SK-N-SH treated with all-trans-retinoic acid at 6 μM for 48 hours (cell line): ENCODE measurements around the gene TEKTIP1.

Experiments
- ARNTL ChIP-seq: fragments of 450-650 bp; formaldehyde crosslinking; IDR thresholded peaks from 2 replicates; pipeline ENCODE4 v1.5.0; 2020; ENCODE audit warnings: low read depth, mild to moderate bottlenecking, moderate library complexity, borderline replicate concordance
- ESRRG ChIP-seq: fragments of 250-450 bp; sonication (Bioruptor Pico); IDR thresholded peaks from 2 replicates; pipeline ENCODE4 v1.6.1; 2021; ENCODE audit warnings: mild to moderate bottlenecking
- GLIS3 ChIP-seq: fragments of 250-450 bp; sonication (Bioruptor Pico); IDR thresholded peaks from 2 replicates; pipeline ENCODE4 v1.5.0; 2020; ENCODE audit warnings: mild to moderate bottlenecking, moderate library complexity
- OSR1 ChIP-seq: fragments of 250-450 bp; sonication (Bioruptor Pico); IDR thresholded peaks from 2 replicates; pipeline ENCODE4 v1.8.0; 2022; ENCODE audit warnings: moderate library complexity, mild to moderate bottlenecking, inconsistent platforms
- RARB ChIP-seq: fragments of 250-450 bp; sonication (Bioruptor Pico); IDR thresholded peaks from 2 replicates; pipeline ENCODE4 v1.8.0; 2021; ENCODE audit warnings: mild to moderate bottlenecking, moderate library complexity
- TCF4 ChIP-seq: fragments of 250-450 bp; sonication (Bioruptor Pico); IDR thresholded peaks from 2 replicates; pipeline ENCODE4 v1.8.0; 2021; ENCODE audit warnings: mild to moderate bottlenecking, moderate library complexity, borderline replicate concordance
- TOX ChIP-seq: fragments of 250-450 bp; sonication (Bioruptor Pico); IDR thresholded peaks from 2 replicates; pipeline ENCODE4 v1.8.0; 2021; ENCODE audit warnings: mild to moderate bottlenecking, moderate library complexity, borderline replicate concordance
- ZFP3 ChIP-seq: fragments of 250-450 bp; sonication (Bioruptor Pico); IDR thresholded peaks from 2 replicates; pipeline ENCODE4 v1.5.0; 2020; ENCODE audit warnings: mild to moderate bottlenecking, moderate library complexity
- ZFP30 ChIP-seq: fragments of 450-650 bp; formaldehyde crosslinking; IDR thresholded peaks from 2 replicates; pipeline ENCODE4 v1.5.0; 2022; ENCODE audit warnings: mild to moderate bottlenecking, moderate library complexity
- TF ChIP-seq, protein P1 (sequence below): fragments of 250-450 bp; sonication (Bioruptor Pico); IDR thresholded peaks from 2 replicates; pipeline ENCODE4 v1.8.0; 2020; ENCODE audit warnings: mild to moderate bottlenecking, moderate library complexity, borderline replicate concordance
- TF ChIP-seq, protein P2 (sequence below): fragments of 250-450 bp; sonication (Bioruptor Pico); IDR thresholded peaks from 2 replicates; pipeline ENCODE4 v1.5.0; 2020; ENCODE audit warnings: mild to moderate bottlenecking, moderate library complexity

DNA sequence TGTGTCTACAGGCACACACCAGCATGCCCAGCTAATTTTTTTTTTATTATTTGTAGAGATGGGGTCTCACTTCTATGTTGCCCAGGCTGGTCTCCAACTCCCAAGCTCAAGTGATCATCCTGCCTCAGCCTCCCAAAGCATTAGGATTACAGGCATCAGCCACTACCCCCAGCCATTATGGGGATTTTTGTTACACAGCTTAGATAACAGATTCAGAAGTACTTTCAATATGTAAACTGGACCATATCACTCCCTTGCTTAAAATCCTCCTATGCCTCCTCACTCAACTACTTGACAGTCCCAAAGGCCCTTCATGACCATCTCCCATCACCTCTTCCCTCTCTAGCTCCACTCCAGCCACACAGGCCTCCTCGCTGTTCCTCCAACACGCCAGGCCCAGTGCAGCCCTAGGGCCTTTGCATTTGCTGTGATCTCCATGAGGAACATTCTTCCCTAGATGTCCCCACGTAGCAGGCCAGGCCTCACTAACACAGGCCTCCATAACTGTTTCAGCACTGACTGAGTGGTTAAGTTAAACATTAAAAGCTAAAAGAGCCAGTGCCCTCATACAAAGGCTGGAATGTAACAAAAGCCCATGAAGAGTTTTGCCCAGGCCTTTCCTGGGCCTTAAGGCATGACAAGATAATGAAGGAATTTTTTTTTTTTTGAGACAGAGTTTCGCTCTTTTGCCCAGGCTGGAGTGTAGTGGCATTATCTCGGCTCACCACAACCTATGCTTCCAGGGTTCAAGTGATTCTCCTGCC, 41.0 kb upstream of the TEKTIP1 start:
- TF ChIP-seq, protein P1, sequence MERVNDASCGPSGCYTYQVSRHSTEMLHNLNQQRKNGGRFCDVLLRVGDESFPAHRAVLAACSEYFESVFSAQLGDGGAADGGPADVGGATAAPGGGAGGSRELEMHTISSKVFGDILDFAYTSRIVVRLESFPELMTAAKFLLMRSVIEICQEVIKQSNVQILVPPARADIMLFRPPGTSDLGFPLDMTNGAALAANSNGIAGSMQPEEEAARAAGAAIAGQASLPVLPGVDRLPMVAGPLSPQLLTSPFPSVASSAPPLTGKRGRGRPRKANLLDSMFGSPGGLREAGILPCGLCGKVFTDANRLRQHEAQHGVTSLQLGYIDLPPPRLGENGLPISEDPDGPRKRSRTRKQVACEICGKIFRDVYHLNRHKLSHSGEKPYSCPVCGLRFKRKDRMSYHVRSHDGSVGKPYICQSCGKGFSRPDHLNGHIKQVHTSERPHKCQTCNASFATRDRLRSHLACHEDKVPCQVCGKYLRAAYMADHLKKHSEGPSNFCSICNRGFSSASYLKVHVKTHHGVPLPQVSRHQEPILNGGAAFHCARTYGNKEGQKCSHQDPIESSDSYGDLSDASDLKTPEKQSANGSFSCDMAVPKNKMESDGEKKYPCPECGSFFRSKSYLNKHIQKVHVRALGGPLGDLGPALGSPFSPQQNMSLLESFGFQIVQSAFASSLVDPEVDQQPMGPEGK = no peak
- TF ChIP-seq RARB (CRISPR knock-in tag) (no peak), OSR1 (CRISPR knock-in tag) (no peak), ZFP3 (CRISPR knock-in tag) (no peak), TCF4 (CRISPR knock-in tag) (no peak), ESRRG (CRISPR knock-in tag) (no peak), TOX (CRISPR knock-in tag) (no peak), ZFP30 (CRISPR knock-in tag) (no peak), GLIS3 (CRISPR knock-in tag) (no peak), ARNTL (CRISPR knock-in tag) (no peak)
- TF ChIP-seq, protein P2, sequence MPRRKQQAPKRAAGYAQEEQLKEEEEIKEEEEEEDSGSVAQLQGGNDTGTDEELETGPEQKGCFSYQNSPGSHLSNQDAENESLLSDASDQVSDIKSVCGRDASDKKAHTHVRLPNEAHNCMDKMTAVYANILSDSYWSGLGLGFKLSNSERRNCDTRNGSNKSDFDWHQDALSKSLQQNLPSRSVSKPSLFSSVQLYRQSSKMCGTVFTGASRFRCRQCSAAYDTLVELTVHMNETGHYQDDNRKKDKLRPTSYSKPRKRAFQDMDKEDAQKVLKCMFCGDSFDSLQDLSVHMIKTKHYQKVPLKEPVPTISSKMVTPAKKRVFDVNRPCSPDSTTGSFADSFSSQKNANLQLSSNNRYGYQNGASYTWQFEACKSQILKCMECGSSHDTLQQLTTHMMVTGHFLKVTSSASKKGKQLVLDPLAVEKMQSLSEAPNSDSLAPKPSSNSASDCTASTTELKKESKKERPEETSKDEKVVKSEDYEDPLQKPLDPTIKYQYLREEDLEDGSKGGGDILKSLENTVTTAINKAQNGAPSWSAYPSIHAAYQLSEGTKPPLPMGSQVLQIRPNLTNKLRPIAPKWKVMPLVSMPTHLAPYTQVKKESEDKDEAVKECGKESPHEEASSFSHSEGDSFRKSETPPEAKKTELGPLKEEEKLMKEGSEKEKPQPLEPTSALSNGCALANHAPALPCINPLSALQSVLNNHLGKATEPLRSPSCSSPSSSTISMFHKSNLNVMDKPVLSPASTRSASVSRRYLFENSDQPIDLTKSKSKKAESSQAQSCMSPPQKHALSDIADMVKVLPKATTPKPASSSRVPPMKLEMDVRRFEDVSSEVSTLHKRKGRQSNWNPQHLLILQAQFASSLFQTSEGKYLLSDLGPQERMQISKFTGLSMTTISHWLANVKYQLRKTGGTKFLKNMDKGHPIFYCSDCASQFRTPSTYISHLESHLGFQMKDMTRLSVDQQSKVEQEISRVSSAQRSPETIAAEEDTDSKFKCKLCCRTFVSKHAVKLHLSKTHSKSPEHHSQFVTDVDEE = no peak
